A673 (cell line): ENCODE measurements around the gene PDCD6IP.

Experiments used
- CTCF ChIP-seq: fragments of 300-800, 200-600 bp; sonication (generic); conservative IDR thresholded peaks from 2 replicates; pipeline ENCODE4 v1.5.1; 2017; ENCODE audit warnings: low read depth, mild to moderate bottlenecking, antibody characterized with exemption, low read length, moderate library complexity, mixed read lengths
- EZH2 ChIP-seq: fragments of 200-600 bp; sonication (generic); IDR thresholded peaks from 2 replicates; pipeline ENCODE4 v1.6.1; 2017; ENCODE audit warnings: borderline replicate concordance, low read depth, mild to moderate bottlenecking, mixed read lengths, antibody characterized with exemption, low read length; ENCODE audit not compliant: poor library complexity, severe bottlenecking

DNA sequence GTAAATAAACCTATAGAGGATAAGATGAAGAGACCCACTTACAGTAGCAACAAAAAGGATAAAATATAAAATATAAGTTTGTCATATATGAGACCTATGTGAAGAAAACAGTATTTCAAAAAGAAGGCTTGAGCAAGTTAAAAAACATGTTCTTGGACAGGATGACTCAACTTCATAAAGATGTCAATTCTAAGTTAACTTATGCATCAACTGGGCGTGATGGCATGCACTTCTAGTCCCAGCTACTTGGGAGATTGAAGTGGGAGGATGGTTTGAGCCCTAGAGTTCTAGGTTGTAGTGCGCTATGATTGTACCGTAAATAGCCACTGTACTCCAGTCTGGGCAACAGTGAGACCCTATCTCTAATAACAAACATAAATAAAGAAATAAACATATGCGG is 59.7 kb downstream of the PDCD6IP start:
- no peak for TF ChIP-seq CTCF
- no peak for TF ChIP-seq EZH2
